Gastrocnemius medialis (tissue), 4 donors: ENCODE data around the gene LGI1. TPM values are rescaled to one million over a fixed set of nuclear protein-coding genes. Genes with fewer than 3 reads are reported as not detected.

Source experiments
- ATAC-seq, 2 donors: fragments of 150-250 bp; one replicate each; pipeline ENCODE4 v1.9.1; 2016
- DNase-seq, 2 donors: peaks; one replicate each; pipeline ENCODE4 v3.0.0-alpha.2; 2019
- H3K27ac ChIP-seq, 4 donors: fragments of 200-600 bp; sonication (generic); 1 replicate in 1 of 4; 2 replicates in 3 of 4; pipeline ENCODE4 v1.5.1; 2016 to 2018; ENCODE audit warnings: mild to moderate bottlenecking in 2 of 4, moderate library complexity in 1 of 4
- H3K27me3 ChIP-seq, 3 donors: fragments of 200-600 bp; sonication (generic) in 2 of 3; 1 replicate in 1 of 3; 2 replicates in 2 of 3; pipeline versions ENCODE4 v1.5.1 to v1.6.0; 2016 to 2019; ENCODE audit warnings: mild to moderate bottlenecking in 1 of 3, moderate library complexity in 1 of 3
- H3K36me3 ChIP-seq, 2 donors: fragments of 200-600 bp; sonication (generic) in 1 of 2; one replicate each; pipeline ENCODE4 v1.5.1; 2017 to 2018
- H3K4me1 ChIP-seq, 2 donors: fragments of 200-600 bp; sonication (generic) in 1 of 2; one replicate each; pipeline ENCODE4 v1.5.1; 2016 to 2017; ENCODE audit warnings: mild to moderate bottlenecking in 2 of 2
- H3K4me3 ChIP-seq, 4 donors: fragments of 200-600 bp; sonication (generic) in 3 of 4; 1 replicate in 1 of 4; 2 replicates in 3 of 4; pipeline ENCODE4 v1.5.1; 2016 to 2019; ENCODE audit warnings: mild to moderate bottlenecking in 2 of 4
- H3K9me3 ChIP-seq, 3 donors: fragments of 200-600 bp; sonication (generic) in 2 of 3; 1 replicate in 1 of 3; 2 replicates in 2 of 3; pipeline ENCODE4 v1.5.1; 2016 to 2019
- POLR2A ChIP-seq, 2 donors: fragments of 450-650 bp; IDR thresholded peaks; one replicate each; pipeline ENCODE4 v1.6.1; 2017; ENCODE audit warnings: antibody characterized with exemption in 2 of 2, mild to moderate bottlenecking in 2 of 2, moderate library complexity in 2 of 2
- in situ Hi-C, 4 donors: fragments of 200-750 bp; cut with MboI; loops; one replicate each; pipeline versions ENCODE4 v1.15.0 to v1.8.0; 2017; ENCODE audit warnings: low sequenced_read_pairs in 4 of 4
- intact Hi-C: fragments of 100-400 bp; cut with DNase I; formaldehyde crosslinking; loops from one replicate; pipeline ENCODE4 v1.15.1; 2023; ENCODE audit warnings: low total_unique reads
- total RNA-seq, 4 donors: library from RNA; depleted of rRNA; stranded (reverse); fragments of >200 nt; gene quantifications; one replicate each; pipeline versions ENCODE4 v1.1.0 to v1.2.3, GENCODE V29; 2016
- TF ChIP-seq, protein P1 (sequence below), 5 experiments: fragments of 450-650 bp in 3 of 5; fragments of 200-600 bp in 2 of 5; sonication (generic) in 2 of 5; IDR thresholded peaks in 4 of 5; conservative IDR thresholded peaks in 1 of 5; 1 replicate in 4 of 5; 2 replicates in 1 of 5; pipeline ENCODE4 v1.5.1; 2016 to 2019; ENCODE audit warnings: antibody characterized with exemption in 5 of 5, mild to moderate bottlenecking in 3 of 5, moderate library complexity in 3 of 5

Gene LGI1
- total RNA-seq, 4 donors from 2014 or later: 0.33 to 12.6 TPM; not detected in 2

DNA sequence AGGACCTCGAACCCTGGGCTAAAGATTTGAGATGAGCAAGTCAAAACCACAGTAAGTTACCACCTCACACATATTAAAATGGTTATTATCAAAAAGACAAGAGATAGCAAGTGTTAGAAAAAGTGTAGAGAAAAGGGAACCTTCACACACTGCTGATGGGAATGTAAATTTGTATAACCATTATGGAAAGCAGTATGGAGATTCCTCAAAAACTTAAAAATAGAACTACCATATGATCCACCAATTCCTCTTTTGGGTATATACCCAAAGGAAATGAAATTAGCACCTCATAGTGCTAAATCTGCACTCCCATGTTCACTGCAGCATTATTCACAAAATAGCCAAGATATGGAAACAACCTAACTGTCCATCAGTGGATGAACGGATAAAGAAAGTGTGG lies 34.6 kb upstream of the LGI1 start:
- intact Hi-C loops: no loop called here
- DNase-seq (no peak), ATAC-seq (no peak)
- TF ChIP-seq POLR2A (IDR thresholded peaks at IDR 0.05): no peak
- TF ChIP-seq, protein P1, sequence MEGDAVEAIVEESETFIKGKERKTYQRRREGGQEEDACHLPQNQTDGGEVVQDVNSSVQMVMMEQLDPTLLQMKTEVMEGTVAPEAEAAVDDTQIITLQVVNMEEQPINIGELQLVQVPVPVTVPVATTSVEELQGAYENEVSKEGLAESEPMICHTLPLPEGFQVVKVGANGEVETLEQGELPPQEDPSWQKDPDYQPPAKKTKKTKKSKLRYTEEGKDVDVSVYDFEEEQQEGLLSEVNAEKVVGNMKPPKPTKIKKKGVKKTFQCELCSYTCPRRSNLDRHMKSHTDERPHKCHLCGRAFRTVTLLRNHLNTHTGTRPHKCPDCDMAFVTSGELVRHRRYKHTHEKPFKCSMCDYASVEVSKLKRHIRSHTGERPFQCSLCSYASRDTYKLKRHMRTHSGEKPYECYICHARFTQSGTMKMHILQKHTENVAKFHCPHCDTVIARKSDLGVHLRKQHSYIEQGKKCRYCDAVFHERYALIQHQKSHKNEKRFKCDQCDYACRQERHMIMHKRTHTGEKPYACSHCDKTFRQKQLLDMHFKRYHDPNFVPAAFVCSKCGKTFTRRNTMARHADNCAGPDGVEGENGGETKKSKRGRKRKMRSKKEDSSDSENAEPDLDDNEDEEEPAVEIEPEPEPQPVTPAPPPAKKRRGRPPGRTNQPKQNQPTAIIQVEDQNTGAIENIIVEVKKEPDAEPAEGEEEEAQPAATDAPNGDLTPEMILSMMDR (IDR thresholded peaks at IDR 0.05 in 4 of 5, conservative IDR thresholded peaks at IDR 0.05 in 1 of 5): no peak
- H3K4me3 ChIP-seq: no peak overlapping the region
- no peaks in the 10 kb centered on the region for H3K27me3 ChIP-seq
- H3K27ac ChIP-seq: no peak overlapping the region
- H3K4me1 ChIP-seq: no peaks in the 10 kb centered on the region
- in situ Hi-C loops: no loop called here
- H3K36me3 ChIP-seq: no peaks in the 10 kb centered on the region
- H3K9me3 ChIP-seq: no peaks in the 10 kb centered on the region

- Histone ChIP-seq H3K4me3 (no peak overlapping the region), H3K36me3 (no peaks in the 10 kb centered on the region), H3K4me1 (no peaks in the 10 kb centered on the region), H3K27ac (no peak overlapping the region), H3K27me3 (no peaks in the 10 kb centered on the region), H3K9me3 (no peaks in the 10 kb centered on the region)
- no peak for TF ChIP-seq POLR2A (IDR thresholded peaks at IDR 0.05)
- TF ChIP-seq, protein P1 (IDR thresholded peaks at IDR 0.05 in 4 of 5, conservative IDR thresholded peaks at IDR 0.05 in 1 of 5): no peak
- intact Hi-C loops (no loop called here), in situ Hi-C loops (no loop called here)
- DNase-seq (no peak), ATAC-seq (no peak)
Observed at GRCh38 chr10:93726024-93726423, 31.7 kb upstream of the LGI1 start.

DNA sequence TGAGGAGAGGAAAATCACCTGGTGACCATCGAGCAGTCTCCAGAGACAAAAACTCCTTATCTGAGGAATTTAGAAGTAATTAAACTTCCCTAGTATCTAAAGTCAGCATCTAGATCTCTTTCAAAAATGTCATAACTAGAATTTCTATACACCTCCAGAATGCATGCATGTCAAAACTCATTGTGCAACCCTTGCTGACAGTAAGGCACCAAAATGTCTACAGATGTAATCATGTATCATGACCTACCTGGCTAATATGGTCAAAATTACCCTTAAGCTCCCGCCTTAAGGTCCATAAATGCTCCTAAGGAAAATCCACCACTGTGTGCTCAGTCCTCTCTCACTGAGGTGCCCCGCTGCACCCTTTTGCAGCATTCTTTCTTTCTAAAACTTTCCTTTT lies 16.4 kb upstream of the LGI1 start:
- no peak overlapping the region for H3K4me3 ChIP-seq
- H3K4me1 ChIP-seq: no peaks in the 10 kb centered on the region
- intact Hi-C loops: no loop called here
- no peaks in the 10 kb centered on the region for H3K9me3 ChIP-seq
- H3K27ac ChIP-seq: no peak overlapping the region
- no peak for TF ChIP-seq POLR2A (IDR thresholded peaks at IDR 0.05)
- TF ChIP-seq, protein P1 (IDR thresholded peaks at IDR 0.05 in 4 of 5, conservative IDR thresholded peaks at IDR 0.05 in 1 of 5): no peak
- DNase-seq (no peak), ATAC-seq (no peak)
- no peaks in the 10 kb centered on the region for H3K36me3 ChIP-seq
- in situ Hi-C loops: no loop called here
- no peaks in the 10 kb centered on the region for H3K27me3 ChIP-seq

DNA sequence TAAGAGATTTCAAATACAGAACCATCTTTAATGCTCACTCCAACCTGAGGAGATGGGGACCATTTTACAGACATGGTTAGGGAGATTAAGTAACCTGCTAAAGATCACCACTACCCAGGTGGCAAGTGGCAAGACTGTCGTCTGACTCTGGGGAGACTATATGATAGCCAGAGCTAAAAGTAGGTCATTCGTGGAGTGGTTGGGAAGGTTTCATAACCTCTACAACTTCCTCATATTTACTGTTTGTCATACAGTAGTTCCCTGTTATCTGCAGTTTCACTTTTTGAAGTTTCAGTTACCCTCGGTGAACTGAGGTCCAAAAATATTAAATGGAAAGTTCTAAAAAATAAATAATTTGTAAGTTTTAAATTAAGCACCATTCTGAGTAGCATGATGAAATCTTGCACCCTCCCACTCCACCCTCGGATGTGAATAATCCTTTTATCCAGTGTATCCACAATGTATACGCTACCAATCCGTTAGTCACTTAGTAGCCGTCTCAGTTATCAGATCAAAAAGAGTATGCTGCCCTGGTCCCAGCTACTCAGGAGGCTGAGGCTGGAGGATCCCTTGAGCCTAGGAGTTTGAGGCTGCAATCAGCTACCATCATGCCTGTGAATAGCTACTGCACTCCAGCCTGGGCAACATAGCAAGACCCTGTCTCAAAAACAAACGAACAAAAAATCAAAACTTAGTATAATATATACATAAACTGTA lies 14.9 kb upstream of the LGI1 start:
- no peaks in the 10 kb centered on the region for H3K9me3 ChIP-seq
- DNase-seq (no peak), ATAC-seq (no peak)
- H3K36me3 ChIP-seq: no peaks in the 10 kb centered on the region
- H3K4me3 ChIP-seq: no peak overlapping the region
- in situ Hi-C loops: no loop called here
- H3K27me3 ChIP-seq: no peaks in the 10 kb centered on the region
- no peak overlapping the region for H3K27ac ChIP-seq
- H3K4me1 ChIP-seq: no peaks in the 10 kb centered on the region
- intact Hi-C loops: no loop called here
- no peak for TF ChIP-seq POLR2A (IDR thresholded peaks at IDR 0.05)
- TF ChIP-seq, protein P1 (IDR thresholded peaks at IDR 0.05 in 4 of 5, conservative IDR thresholded peaks at IDR 0.05 in 1 of 5): no peak
